COR-L47 (cell line): ENCODE data around the gene CD3D.

Experiments used
- DNase-seq: peaks from one replicate; lab custom pipeline; 2025; lab: John Stamatoyannopoulos, UW

CD3D gene

GRCh38 chr11:118342503-118343161 lies at the start of gene CD3D:
Gene CD3D, minus strand, starts transcription at chr11:118342705. Its CDS starts 98 bp downstream, at chr11:118342607.
- no peak for DNase-seq

GRCh38 chr11:118383657-118384056 lies 41.2 kb upstream of the CD3D start:
- DNase-seq, result no peak

GRCh38 chr11:118382954-118383353 lies 40.4 kb upstream of the CD3D start:
- no peak for DNase-seq

GRCh38 chr11:118380571-118380970 lies 38.1 kb upstream of the CD3D start:
- DNase-seq, result no peak

- DNase-seq, result no peak
These were observed 37.0 kb upstream of the CD3D start for GRCh38 chr11:118379497-118379896.

- no peak for DNase-seq
These were observed 33.5 kb upstream of the CD3D start for GRCh38 chr11:118375978-118376377.

GRCh38 chr11:118374729-118375128 lies 32.2 kb upstream of the CD3D start:
- no peak for DNase-seq

- no peak for DNase-seq
These were observed 31.4 kb upstream of the CD3D start for GRCh38 chr11:118373871-118374270.

- DNase-seq, result no peak
These were observed 30.8 kb upstream of the CD3D start for GRCh38 chr11:118373263-118373662.

- DNase-seq, result no peak
These were observed 28.3 kb upstream of the CD3D start for GRCh38 chr11:118370774-118371173.

GRCh38 chr11:118366287-118366686 lies 23.8 kb upstream of the CD3D start:
- no peak for DNase-seq

GRCh38 chr11:118364956-118365615 lies 22.6 kb upstream of the CD3D start:
- no peak for DNase-seq

- DNase-seq, result peak; percentile 95
These were observed 16.9 kb upstream of the CD3D start, which contains the start of gene UBE4A for GRCh38 chr11:118359295-118359958. Gene UBE4A, plus strand, starts transcription at chr11:118359600. Its CDS starts 5,481 bp downstream, at chr11:118365081.

- DNase-seq, result no peak
These were observed 15.6 kb upstream of the CD3D start for GRCh38 chr11:118358071-118358470.

GRCh38 chr11:118353084-118353710 lies 10.7 kb upstream of the CD3D start:
- no peak for DNase-seq

GRCh38 chr11:118349475-118349874 lies 7.0 kb upstream of the CD3D start:
- DNase-seq, result no peak

GRCh38 chr11:118343981-118344515 lies 1.5 kb upstream of the CD3D start, which contains the start of gene CD3G:
Gene CD3G, plus strand, starts transcription at chr11:118344344. Its CDS starts 80 bp downstream, at chr11:118344424.
- DNase-seq, result no peak

- DNase-seq, result no peak
These were observed 743 bp upstream of the CD3D start for GRCh38 chr11:118343248-118343647.

GRCh38 chr11:118341815-118342489 lies 553 bp downstream of the CD3D start:
- no peak for DNase-seq

GRCh38 chr11:118341261-118341660 lies 1.2 kb downstream of the CD3D start:
- no peak for DNase-seq

GRCh38 chr11:118340449-118340848 lies 2.1 kb downstream of the CD3D start:
- no peak for DNase-seq
